NCI-H128 (cell line): Measurements from ENCODE around the gene HCRTR1.

ENCODE experiments used
- DNase-seq: peaks from one replicate; lab custom pipeline; 2025; ENCODE audit not compliant: unreplicated experiment; lab: John Stamatoyannopoulos, UW

Gene HCRTR1

DNA sequence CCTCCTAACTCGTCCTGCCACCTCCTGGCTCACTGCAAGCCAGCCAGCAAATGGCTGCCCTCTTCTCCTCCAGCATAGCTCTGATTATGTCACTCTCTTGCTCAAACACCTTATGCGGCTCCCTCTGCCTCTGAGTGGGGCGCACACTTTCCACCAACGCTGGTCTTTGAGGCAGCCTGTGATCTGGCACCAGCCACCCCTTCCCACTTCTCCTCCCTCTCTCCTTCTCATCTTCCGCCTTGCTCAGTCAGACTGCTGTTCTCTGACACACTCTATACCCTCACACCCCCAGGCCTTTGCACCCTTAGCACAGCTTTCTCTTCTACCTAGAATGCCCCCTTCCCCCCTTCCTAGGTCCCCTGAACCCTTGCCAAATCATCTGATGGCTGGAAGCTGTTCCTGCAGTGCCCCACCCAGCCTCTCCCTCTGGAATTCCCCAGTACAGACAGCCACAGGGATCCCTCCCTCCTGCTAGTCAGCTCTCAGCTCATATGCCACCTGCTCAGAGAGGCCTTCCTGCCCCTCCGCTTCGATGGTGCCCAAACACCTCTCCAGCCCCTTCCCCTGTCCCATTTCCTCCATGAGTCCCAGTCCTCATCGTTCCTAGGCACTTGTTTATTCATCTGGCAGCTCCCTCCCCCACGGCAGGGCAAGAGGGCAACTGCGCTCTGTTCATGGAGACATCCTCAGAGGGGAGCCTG, 48.9 kb downstream of the HCRTR1 start:
- no peak for DNase-seq

DNA sequence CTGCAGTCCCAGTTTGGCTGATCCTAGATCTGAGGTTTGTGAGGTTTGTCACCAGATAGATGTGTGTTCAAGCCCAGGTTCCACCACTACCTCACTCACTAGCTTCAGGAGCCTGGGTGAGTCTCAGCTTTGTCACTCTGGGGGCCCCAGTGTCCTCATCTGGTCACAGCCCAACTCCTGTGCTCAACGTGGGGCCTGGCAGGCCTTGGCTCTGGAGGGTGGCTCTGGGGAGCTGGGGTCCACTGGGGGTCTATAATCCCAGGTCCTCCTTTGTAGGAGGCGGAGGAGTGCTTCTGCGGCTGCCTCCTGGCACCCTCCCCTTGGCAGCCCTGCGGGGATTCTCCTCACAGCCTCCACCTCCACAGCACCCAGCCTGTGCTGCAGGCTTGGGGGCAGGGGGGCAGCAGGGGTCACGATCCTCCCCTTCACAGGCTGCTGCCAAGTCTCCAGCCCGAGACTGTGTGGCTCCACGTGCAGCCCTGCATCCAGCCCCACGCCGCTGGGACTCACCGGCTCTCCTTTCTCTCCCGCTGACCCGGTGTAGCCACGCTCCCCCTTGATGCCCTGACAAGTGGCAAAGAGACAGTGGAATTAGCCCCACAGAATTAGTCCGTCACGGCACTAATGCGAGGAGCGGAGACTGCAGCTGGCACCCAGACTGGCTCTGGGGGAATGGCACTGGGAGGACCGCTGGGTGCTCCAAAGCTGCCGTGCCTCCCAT, 49.7 kb downstream of the HCRTR1 start:
- DNase-seq, result no peak

DNA sequence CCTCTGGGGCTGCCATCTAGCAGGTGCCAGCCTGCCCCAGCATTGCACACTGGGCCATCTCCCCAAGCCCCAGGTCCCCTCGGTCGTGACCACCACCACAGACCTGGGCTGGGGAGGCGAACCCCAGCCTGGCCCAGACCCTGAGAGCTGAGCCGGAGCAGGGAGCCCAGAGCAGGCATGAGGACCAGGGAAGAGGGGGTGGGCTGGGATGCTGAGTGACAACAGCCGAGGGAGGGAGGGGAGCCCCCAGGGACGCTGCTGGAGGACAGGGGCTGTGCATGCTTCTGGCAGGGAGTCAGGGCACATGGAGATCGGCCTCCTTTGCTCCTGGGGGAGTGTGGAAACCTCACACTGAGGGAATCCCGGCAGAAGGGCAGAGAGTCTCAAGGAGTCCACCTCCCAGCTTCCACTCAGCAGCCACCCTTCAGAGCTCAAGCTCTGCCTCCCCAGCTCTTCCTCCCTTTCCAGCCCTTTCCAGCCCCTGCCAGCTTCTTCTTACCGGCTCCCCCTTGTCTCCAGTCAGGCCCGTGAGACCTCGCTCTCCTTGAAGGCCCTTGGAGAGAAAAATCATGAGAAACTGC, 50.9 kb downstream of the HCRTR1 start:
- no peak for DNase-seq

DNA sequence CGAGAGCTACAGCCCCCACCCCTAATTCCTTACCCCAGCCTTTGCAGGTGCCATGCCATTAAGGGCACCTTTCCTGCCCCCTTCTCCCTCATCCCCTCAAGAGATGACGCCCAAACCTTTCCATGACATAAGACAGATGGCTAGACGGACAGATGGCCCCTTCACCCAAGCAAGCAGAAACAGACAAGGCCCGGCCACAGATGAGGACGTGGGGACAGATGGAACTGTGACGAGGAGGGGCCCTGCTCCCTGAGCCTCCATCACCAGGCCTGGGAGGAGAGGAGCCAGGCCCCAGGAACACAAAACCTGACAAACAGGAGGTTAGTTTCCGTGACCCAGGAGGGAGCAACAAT, 51.9 kb downstream of the HCRTR1 start:
- no peak for DNase-seq

DNA sequence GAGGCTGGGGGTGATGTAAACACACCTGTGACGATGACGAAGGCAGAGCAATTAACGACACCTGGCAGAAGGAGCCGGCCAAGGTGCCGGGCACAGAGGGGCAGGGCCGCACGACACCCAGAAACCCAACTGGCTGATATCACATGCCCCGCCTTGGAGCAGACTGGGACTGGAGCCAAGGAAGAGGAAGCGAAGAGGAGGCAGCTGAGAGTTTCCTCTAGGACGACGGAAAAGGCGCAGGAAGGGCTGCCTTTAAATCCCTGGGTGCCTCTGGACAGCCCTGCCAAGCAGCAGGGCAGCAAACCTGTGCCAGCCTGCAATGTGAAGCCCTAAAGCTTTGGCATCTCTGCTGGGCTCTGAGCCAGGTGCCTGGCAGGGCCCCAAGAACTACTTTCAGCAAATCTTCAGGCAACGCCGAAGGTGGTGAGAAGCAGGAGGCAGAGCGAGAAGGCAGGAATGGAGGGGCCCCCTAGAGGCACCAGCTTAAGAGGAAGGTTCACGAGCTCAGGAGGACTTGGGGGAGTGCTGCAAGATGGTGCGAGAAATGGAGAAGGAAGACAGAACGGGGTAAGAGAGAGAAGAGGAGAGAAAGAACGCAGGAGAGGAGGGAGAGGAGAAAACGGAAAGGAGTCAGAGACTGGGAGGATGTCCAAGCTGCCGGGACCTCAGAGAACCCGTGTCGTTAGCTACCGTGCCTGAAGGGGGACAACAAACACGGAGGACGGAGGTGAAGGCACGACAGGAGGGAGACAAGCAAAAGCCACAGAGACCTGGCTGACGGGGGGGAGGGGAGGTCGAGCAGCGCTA, 52.5 kb downstream of the HCRTR1 start:
- peak; percentile 81 for DNase-seq

DNA sequence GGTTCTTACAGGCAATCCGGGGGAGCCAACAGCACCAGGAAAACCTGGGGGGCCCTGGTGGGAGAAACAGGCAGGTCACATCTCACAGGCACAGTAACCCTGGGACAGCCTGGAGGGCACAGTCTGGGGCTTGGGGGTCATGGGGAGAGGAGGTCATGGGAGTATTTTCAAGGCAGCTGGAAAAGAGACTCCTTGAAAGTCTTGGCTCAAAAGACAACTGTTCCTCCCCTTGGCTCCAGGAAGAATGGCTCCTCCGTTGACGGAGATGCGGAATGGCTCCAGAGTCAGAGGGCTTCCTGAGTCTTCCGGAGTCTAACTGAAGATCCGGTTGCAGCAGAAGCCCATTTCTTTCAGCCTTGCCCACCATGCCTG, 53.1 kb downstream of the HCRTR1 start:
- DNase-seq, result no peak

DNA sequence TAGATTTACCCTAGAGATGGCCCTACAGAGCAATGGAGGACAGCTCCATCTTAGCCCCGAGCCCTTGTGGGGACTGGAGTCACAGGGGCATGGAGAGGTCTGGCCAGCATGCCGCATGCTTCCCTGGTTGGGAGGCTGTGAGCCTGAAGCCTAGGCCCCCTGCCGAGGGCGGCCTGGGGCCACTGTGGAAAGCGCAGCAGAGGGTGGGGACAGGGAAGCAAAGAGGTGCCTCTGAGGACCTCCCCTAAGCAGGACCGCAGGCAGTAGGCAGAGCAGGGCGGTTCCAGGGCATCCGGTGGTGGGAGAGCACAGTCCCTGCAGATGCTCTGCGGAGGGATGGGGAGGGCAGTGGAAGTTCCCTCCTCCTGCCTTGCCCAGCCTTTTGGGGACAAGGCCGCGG, 53.7 kb downstream of the HCRTR1 start:
- no peak for DNase-seq

DNA sequence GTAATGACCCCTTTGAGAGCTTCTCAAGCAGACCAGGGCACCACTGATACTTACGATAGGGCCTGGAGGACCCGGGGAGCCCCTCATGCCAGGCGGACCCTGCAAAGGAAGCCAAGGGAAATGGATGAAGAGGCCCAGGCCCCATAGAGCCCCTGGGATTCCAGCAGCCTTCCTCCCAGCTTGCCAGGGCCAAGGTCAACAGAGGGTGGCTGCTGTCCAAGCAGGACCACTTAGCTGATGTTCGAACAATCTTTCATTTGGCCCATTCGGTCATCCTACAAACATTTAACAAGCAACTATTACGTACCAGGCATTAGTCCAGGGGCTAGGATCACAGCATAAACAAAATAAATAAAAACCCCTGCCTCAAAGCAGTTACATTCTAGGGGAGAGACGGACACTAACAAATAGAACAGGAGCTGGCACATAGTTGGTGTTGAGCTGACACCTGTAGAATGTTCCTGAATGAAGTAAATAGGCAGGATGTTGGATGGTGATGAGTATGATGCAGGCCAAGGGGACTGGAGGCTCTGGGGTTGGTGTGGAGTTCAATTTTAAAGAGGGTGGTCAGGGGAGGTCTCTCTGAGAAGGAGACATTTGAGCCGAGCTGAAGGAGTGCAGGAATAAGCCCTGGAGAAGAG, 54.2 kb downstream of the HCRTR1 start:
- no peak for DNase-seq

DNA sequence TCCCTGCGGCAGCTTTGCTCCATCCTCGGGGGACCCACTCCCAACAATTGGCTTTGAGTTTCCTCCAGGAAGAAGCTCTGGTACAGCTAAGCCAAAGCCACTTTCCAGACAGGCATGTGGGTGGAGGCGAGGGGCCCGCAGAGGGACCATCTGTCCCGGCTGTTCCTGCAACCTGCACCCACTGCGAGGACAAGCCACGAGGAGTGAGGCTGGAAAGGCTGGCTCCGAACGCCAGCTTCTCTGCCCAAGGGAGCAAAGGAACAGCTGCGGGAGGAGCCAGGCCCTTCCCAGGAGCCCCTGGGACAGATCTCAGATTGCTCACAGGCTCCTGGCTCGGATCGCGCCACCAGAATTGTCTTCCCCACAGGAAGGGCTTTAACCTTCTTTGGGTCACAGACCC, 55.5 kb downstream of the HCRTR1 start:
- DNase-seq, result no peak

DNA sequence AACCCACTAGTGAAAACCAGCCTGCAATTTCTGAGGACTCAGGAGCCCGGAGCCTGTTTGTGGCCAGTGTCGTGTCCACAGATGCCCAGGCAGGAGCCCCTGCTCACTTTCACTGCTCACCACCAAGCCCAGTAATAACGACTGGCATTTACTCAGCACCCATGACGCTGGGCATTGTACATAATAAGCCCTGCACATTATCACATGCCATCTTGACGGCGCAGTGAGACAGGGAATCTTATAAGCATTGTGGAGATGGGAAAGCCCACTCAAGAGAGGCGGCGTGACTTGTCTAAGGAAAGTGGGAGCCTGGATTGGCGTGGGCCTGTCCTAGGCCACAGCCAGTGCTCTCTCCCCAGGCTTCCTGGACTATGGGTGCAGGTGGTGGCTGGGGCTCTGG, 55.9 kb downstream of the HCRTR1 start:
- no peak for DNase-seq

DNA sequence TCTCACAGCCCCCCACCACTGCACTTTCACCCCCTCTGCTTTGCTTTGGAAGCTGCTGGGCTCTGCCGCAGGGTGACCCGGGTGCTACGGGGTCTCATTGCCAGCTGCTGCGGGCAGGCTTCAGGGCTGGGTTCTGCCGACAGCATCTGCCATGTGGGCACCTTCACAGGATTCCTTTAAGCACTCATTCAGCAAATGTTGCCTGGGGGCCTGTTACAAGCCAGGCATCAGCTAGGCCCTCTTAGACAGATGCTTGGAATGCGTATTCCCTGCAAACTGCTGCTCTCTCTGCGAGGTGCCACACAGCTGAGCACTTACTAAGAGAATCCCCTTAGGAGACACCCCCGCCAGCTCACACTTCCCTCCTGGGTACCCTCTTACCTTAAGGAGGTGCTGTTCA, 57.1 kb downstream of the HCRTR1 start:
- no peak for DNase-seq

DNA sequence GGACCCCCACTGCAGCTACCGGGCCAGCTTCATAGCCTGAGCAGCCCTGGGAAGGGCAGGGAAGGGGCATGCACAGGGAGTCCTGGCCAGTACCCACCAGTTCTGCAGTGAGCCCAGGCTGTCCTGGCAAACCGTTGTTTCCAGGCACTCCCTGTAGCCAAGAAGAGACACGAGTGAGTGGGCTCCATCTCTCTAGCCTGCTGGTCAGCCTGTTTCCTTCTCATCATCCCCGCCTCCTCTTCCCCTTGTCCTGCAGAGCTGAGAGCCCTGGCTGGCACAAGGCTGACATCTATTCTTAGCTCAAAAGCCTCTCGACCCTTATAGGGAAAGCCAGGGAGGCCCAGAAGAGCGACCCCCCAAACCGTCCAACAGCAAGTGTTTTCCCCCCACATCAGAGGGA, 57.7 kb downstream of the HCRTR1 start:
- no peak for DNase-seq

DNA sequence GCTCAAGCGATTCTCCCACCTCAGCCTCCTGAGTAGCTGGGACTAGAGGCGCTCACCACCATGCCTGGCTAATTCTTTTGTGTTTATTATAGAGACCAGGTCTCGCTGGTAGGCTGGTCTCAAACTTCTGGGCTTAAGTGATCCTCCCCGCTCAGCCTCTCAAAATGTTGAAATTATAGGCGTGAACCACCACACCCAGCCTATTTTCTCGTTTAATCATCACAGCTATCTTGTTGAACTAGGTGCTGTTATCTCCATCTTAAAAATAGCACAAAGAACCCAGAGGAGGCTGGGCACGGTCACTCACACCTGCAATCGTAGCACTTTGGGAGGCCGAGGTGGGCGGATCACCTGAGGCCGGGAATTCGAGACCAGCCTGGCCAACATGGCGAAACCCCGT, 58.3 kb downstream of the HCRTR1 start:
- DNase-seq, result no peak
